Mesenchymal stem cell (in vitro differentiated cells and primary cell): ENCODE measurements around the gene SPNS2.

Experiments used
- DNase-seq: peaks from one replicate; pipeline ENCODE4 v3.0.0-alpha.2; 2013
- H2AFZ ChIP-seq: one replicate; pipeline ENCODE4 v1.6.1; 2013; ENCODE audit warnings: low read depth, mild to moderate bottlenecking, control low read depth, inconsistent platforms, low read length, moderate library complexity
- H2AK5ac ChIP-seq: 2 replicates; pipeline ENCODE4 v1.6.1; 2013; ENCODE audit warnings: low read length, moderate library complexity, mild to moderate bottlenecking, inconsistent platforms; ENCODE audit not compliant: severe bottlenecking
- H2BK120ac ChIP-seq: one replicate; pipeline ENCODE4 v1.6.1; 2013; ENCODE audit warnings: low read depth, mild to moderate bottlenecking, inconsistent platforms, low read length, moderate library complexity
- H2BK12ac ChIP-seq, 2 experiments: one replicate each; pipeline ENCODE4 v1.6.1; 2013; ENCODE audit warnings: inconsistent platforms in 2 of 2, low read length in 2 of 2, mild to moderate bottlenecking in 2 of 2, moderate library complexity in 2 of 2, control low read depth in 1 of 2
- H2BK15ac ChIP-seq: one replicate; pipeline ENCODE4 v1.6.1; 2013; ENCODE audit warnings: mild to moderate bottlenecking, low read depth, inconsistent platforms; ENCODE audit not compliant: poor library complexity, severe bottlenecking
- H2BK5ac ChIP-seq: 2 replicates; pipeline ENCODE4 v1.6.1; 2013; ENCODE audit warnings: low read depth, mild to moderate bottlenecking, low read length, control low read depth, inconsistent platforms; ENCODE audit not compliant: poor library complexity, severe bottlenecking
- H3K14ac ChIP-seq, 2 experiments: one replicate each; pipeline ENCODE4 v1.6.1; 2013; ENCODE audit warnings: inconsistent platforms in 2 of 2, low read length in 2 of 2, control low read depth in 1 of 2, mild to moderate bottlenecking in 1 of 2, moderate library complexity in 1 of 2
- H3K18ac ChIP-seq, 2 experiments: one replicate each; pipeline ENCODE4 v1.6.1; 2013; ENCODE audit warnings: inconsistent platforms in 2 of 2, low read length in 2 of 2, control low read depth in 1 of 2, low read depth in 1 of 2, mild to moderate bottlenecking in 1 of 2
- H3K23ac ChIP-seq, 2 experiments: one replicate each; pipeline ENCODE4 v1.6.1; 2013; ENCODE audit warnings: inconsistent platforms in 2 of 2, low read length in 2 of 2, mild to moderate bottlenecking in 2 of 2, moderate library complexity in 2 of 2, control low read depth in 1 of 2
- H3K27ac ChIP-seq: 2 replicates; pipeline ENCODE4 v1.5.1; 2013; ENCODE audit warnings: mild to moderate bottlenecking, moderate library complexity, low read length, control low read depth, inconsistent platforms; ENCODE audit not compliant: poor library complexity, severe bottlenecking
- H3K27me3 ChIP-seq, 2 experiments: 2 replicates each; pipeline versions ENCODE4 v1.6.1 to v1.7.0; 2013; ENCODE audit warnings: low read length in 2 of 2, mild to moderate bottlenecking in 2 of 2, moderate library complexity in 2 of 2, control low read depth in 1 of 2, inconsistent platforms in 1 of 2; ENCODE audit not compliant: control insufficient read depth in 1 of 2, insufficient read depth in 1 of 2
- H3K36me3 ChIP-seq, 2 experiments: 2 replicates each; pipeline versions ENCODE4 v1.6.1 to v1.7.0; 2013; ENCODE audit warnings: low read length in 2 of 2, control low read depth in 1 of 2, inconsistent platforms in 1 of 2, low read depth in 1 of 2, mild to moderate bottlenecking in 1 of 2; ENCODE audit not compliant: insufficient read depth in 2 of 2, control insufficient read depth in 1 of 2
- H3K4ac ChIP-seq, 2 experiments: one replicate each; pipeline ENCODE4 v1.6.1; 2013; ENCODE audit warnings: inconsistent platforms in 2 of 2, low read length in 2 of 2, mild to moderate bottlenecking in 2 of 2, moderate library complexity in 2 of 2, control low read depth in 1 of 2, low read depth in 1 of 2
- H3K4me1 ChIP-seq: 2 replicates; pipeline ENCODE4 v1.6.1; 2013; ENCODE audit warnings: low read depth, low read length, control low read depth; ENCODE audit not compliant: control insufficient read depth, insufficient read depth
- H3K4me2 ChIP-seq: 2 replicates; pipeline ENCODE4 v1.6.1; 2013; ENCODE audit warnings: low read length, mild to moderate bottlenecking, inconsistent platforms; ENCODE audit not compliant: poor library complexity, severe bottlenecking
- H3K4me3 ChIP-seq, 2 experiments: 2 replicates each; pipeline versions ENCODE4 v1.5.1 to v1.7.0; 2013; ENCODE audit warnings: low read length in 2 of 2, mild to moderate bottlenecking in 2 of 2, control low read depth in 1 of 2, low read depth in 1 of 2; ENCODE audit not compliant: insufficient read depth in 1 of 2
- H3K79me1 ChIP-seq: replicated peaks from 2 replicates; pipeline ENCODE4 v1.6.1; 2013; ENCODE audit warnings: mild to moderate bottlenecking, control low read depth, low read length, inconsistent platforms; ENCODE audit not compliant: poor library complexity, severe bottlenecking
- H3K9ac ChIP-seq: 2 replicates; pipeline ENCODE4 v1.7.0; 2013; ENCODE audit warnings: mild to moderate bottlenecking, low read length, moderate library complexity
- H3K9me3 ChIP-seq: 2 replicates; pipeline ENCODE4 v1.7.0; 2013; ENCODE audit warnings: mild to moderate bottlenecking, low read length; ENCODE audit not compliant: control insufficient read depth
- H4K8ac ChIP-seq: one replicate; pipeline ENCODE4 v1.6.1; 2013; ENCODE audit warnings: inconsistent platforms, mild to moderate bottlenecking, low read length, moderate library complexity
- H4K91ac ChIP-seq: one replicate; pipeline ENCODE4 v1.6.1; 2013; ENCODE audit warnings: mild to moderate bottlenecking, low read length, inconsistent platforms
- WGBS: methylation state at CpG from one replicate; pipeline ENCODE4 v1.1.7; 2013; ENCODE audit warnings: mixed read lengths; 5-methylcytosine and 5-hydroxymethylcytosine counted together

SPNS2 gene

DNA sequence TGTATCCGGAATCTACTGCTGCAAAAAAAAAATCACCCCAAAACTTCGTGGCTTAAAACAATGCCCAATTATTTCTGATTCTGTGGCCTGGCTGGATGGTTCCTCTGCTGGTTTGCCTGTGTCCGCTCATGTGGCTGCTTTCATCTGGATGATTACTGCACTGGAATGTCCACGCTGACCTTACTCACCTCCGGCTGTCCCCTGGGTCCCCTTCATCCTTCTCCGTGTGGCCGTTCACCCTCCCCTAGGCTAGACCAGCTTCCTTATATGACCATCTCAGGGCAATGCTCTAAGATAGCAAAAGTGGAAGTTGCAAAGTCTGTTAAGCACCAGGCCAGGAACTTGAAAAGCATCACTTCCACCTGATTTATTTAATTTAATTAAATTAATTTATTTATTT lies 31.4 kb upstream of the SPNS2 start:
- Histone ChIP-seq H2BK5ac (no peak overlapping the region), H3K9me3 (no peaks in the 10 kb centered on the region), H3K4ac (no peak overlapping the region), H2AK5ac (no peak overlapping the region), H3K18ac (no peak overlapping the region), H3K36me3 (no peaks in the 10 kb centered on the region), H2BK12ac (no peak overlapping the region), H2AFZ (no peak overlapping the region), H3K23ac (no peak overlapping the region), H3K14ac (no peak overlapping the region), H3K27me3 (peaks cover 3 to 26% of the 10 kb centered on the region in 2 experiments), H2BK15ac (no peak overlapping the region), H4K91ac (no peak overlapping the region), H4K8ac (no peak overlapping the region), H2BK120ac (no peak overlapping the region), H3K79me1 (no peaks in the 10 kb centered on the region), H3K4me3 (no peak overlapping the region), H3K4me2 (no peak overlapping the region), H3K27ac (no peak overlapping the region), H3K4me1 (no peaks in the 10 kb centered on the region), H3K9ac (no peak overlapping the region)
- DNase-seq = no peak
- 80% methylated on average over 7 of the region's 7 CpGs for WGBS

DNA sequence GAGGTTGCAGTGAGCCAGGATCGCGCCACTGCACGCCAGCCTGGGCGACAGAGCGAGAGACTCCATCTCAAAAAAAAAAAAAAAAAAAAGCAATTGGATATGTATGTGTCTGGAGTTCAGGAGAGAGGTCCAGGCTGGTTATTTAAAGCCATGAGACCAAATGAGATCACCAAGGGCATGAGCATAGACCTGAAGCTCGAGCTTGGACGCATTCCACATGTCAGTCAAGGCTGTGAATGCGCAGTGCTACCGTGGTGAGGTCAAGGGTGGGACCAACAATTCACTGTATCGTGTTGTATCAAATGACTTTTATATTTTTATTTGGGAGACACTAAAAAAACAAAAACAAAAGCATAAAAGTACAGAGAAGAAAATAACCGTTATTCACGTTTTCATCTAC lies 29.1 kb upstream of the SPNS2 start:
- no peak overlapping the region for H3K4ac ChIP-seq
- DNase-seq = no peak
- no peak overlapping the region for H3K9ac ChIP-seq
- H2BK12ac ChIP-seq = no peak overlapping the region
- H2BK120ac ChIP-seq = no peak overlapping the region
- 82% methylated on average over 6 of the region's 12 CpGs for WGBS
- H4K91ac ChIP-seq = no peak overlapping the region
- H3K4me2 ChIP-seq = no peak overlapping the region
- no peak overlapping the region for H2AK5ac ChIP-seq
- H3K36me3 ChIP-seq = no peaks in the 10 kb centered on the region
- peaks cover 9 to 35% of the 10 kb centered on the region in 2 experiments for H3K27me3 ChIP-seq
- H3K23ac ChIP-seq = no peak overlapping the region
- no peaks in the 10 kb centered on the region for H3K79me1 ChIP-seq
- no peak overlapping the region for H2AFZ ChIP-seq
- no peak overlapping the region for H3K18ac ChIP-seq
- H2BK5ac ChIP-seq = no peak overlapping the region
- no peak overlapping the region for H2BK15ac ChIP-seq
- H3K14ac ChIP-seq = no peak overlapping the region
- no peaks in the 10 kb centered on the region for H3K4me1 ChIP-seq
- H3K27ac ChIP-seq = no peak overlapping the region
- no peak overlapping the region for H4K8ac ChIP-seq
- no peaks in the 10 kb centered on the region for H3K9me3 ChIP-seq
- no peak overlapping the region for H3K4me3 ChIP-seq

DNA sequence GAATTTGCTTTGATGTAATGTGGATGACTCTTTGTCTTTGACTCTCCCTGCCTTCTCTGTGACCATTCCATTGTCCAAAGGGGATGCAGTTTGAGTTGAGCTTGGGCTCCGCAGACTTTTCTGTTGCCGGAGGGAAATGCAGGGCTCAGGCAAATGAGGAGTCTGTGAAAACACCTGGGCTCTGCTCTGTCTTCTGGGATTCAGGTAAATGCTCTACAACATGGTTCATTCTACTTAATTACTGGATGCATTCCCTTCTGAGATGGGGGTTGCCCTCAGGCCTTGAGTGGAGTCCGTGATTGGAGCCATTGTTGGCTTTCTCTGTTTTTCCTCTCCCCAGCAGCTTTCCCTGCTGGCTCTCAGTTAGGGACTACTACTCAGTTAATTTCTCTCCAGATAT lies 26.4 kb upstream of the SPNS2 start:
- H2BK120ac ChIP-seq = no peak overlapping the region
- H2BK5ac ChIP-seq = no peak overlapping the region
- H3K23ac ChIP-seq = no peak overlapping the region
- no peak overlapping the region for H3K4ac ChIP-seq
- H4K91ac ChIP-seq = no peak overlapping the region
- H2AFZ ChIP-seq = no peak overlapping the region
- WGBS = 100% methylated on average over 2 of the region's 3 CpGs
- no peak overlapping the region for H2BK12ac ChIP-seq
- H2BK15ac ChIP-seq = no peak overlapping the region
- H3K4me3 ChIP-seq = no peak overlapping the region
- H3K9ac ChIP-seq = no peak overlapping the region
- no peaks in the 10 kb centered on the region for H3K36me3 ChIP-seq
- no peak overlapping the region for H3K4me2 ChIP-seq
- H3K79me1 ChIP-seq = no peaks in the 10 kb centered on the region
- peaks cover 16% of the 10 kb centered on the region for H3K4me1 ChIP-seq
- H3K9me3 ChIP-seq = no peaks in the 10 kb centered on the region
- H3K14ac ChIP-seq = no peak overlapping the region
- no peak overlapping the region for H4K8ac ChIP-seq
- H2AK5ac ChIP-seq = no peak overlapping the region
- no peak overlapping the region for H3K27ac ChIP-seq
- H3K27me3 ChIP-seq = peaks cover 9 to 36% of the 10 kb centered on the region in 2 experiments
- no peak for DNase-seq
- H3K18ac ChIP-seq = no peak overlapping the region

GRCh38 chr17:4474093-4474492 lies 24.6 kb upstream of the SPNS2 start:
- H3K27me3 ChIP-seq = peaks cover 9 to 36% of the 10 kb centered on the region in 2 experiments
- H3K4ac ChIP-seq = no peak overlapping the region
- no peak overlapping the region for H4K91ac ChIP-seq
- no peaks in the 10 kb centered on the region for H3K9me3 ChIP-seq
- H3K23ac ChIP-seq = no peak overlapping the region
- H2BK120ac ChIP-seq = no peak overlapping the region
- no peaks in the 10 kb centered on the region for H3K79me1 ChIP-seq
- H3K4me2 ChIP-seq = no peak overlapping the region
- no peak overlapping the region for H4K8ac ChIP-seq
- H3K18ac ChIP-seq = no peak overlapping the region
- H2BK5ac ChIP-seq = no peak overlapping the region
- no peaks in the 10 kb centered on the region for H3K36me3 ChIP-seq
- no peak overlapping the region for H3K27ac ChIP-seq
- DNase-seq = no peak
- no peak overlapping the region for H2AK5ac ChIP-seq
- 83% methylated on average over 13 of the region's 13 CpGs for WGBS
- H2BK15ac ChIP-seq = no peak overlapping the region
- H3K4me3 ChIP-seq = no peak overlapping the region
- H3K4me1 ChIP-seq = peaks cover 20% of the 10 kb centered on the region
- no peak overlapping the region for H2BK12ac ChIP-seq
- H2AFZ ChIP-seq = no peak overlapping the region
- no peak overlapping the region for H3K14ac ChIP-seq
- H3K9ac ChIP-seq = no peak overlapping the region
